Osteoblast (primary cell): ENCODE measurements around the gene PPP1R13B. TPM values are rescaled to one million over a fixed set of nuclear protein-coding genes. Genes with fewer than 3 reads are reported as not detected.
A peak's percentile ranks its signal among the peaks of the same experiment; 100 is the strongest.

Source experiments
- DNase-seq: peaks from one replicate; pipeline ENCODE4 v3.0.0; 2011; ENCODE audit warnings: low spot score, mixed read lengths; ENCODE audit not compliant: insufficient read length; ENCODE audit errors: missing footprints
- H2AFZ ChIP-seq: 2 replicates; pipeline ENCODE4 v1.6.0; 2011; ENCODE audit warnings: mild to moderate bottlenecking, low read length
- H3K27ac ChIP-seq: 2 replicates; pipeline ENCODE4 v1.5.1; 2011; ENCODE audit warnings: mild to moderate bottlenecking, low read depth, low read length, moderate library complexity
- H3K27me3 ChIP-seq: 2 replicates; pipeline ENCODE4 v1.6.0; 2012; ENCODE audit warnings: mild to moderate bottlenecking, control low read depth, inconsistent platforms, low read length, moderate library complexity; ENCODE audit not compliant: insufficient read depth
- H3K36me3 ChIP-seq: 2 replicates; pipeline ENCODE4 v1.5.1; 2011; ENCODE audit warnings: mild to moderate bottlenecking, low read length, control low read depth, moderate library complexity; ENCODE audit not compliant: insufficient read depth
- H3K4me1 ChIP-seq: 2 replicates; pipeline ENCODE4 v1.5.1; 2011; ENCODE audit warnings: mild to moderate bottlenecking, low read length, control low read depth, moderate library complexity; ENCODE audit not compliant: insufficient read depth
- H3K4me2 ChIP-seq: 2 replicates; pipeline ENCODE4 v1.6.0; 2011; ENCODE audit warnings: mild to moderate bottlenecking, low read length; ENCODE audit not compliant: insufficient read depth
- H3K4me3 ChIP-seq: fragments of 200-600 bp; sonication (generic); 3 replicates; pipeline ENCODE4 v1.5.1; 2012; ENCODE audit warnings: mild to moderate bottlenecking, low read length, inconsistent platforms; ENCODE audit not compliant: insufficient read depth
- H3K79me2 ChIP-seq: 2 replicates; pipeline ENCODE4 v1.6.0; 2012; ENCODE audit warnings: mild to moderate bottlenecking, low read length, control low read depth, inconsistent platforms; ENCODE audit not compliant: insufficient read depth
- H3K9me3 ChIP-seq: 2 replicates; pipeline ENCODE4 v1.5.1; 2011; ENCODE audit warnings: low read depth, low read length, control low read depth
- H4K20me1 ChIP-seq: 2 replicates; pipeline ENCODE4 v1.6.0; 2012; ENCODE audit warnings: mild to moderate bottlenecking, low read length, control low read depth; ENCODE audit not compliant: insufficient read depth
- total RNA-seq: library from RNA; depleted of rRNA; stranded (reverse); fragments of >200 nt; gene quantifications from 2 replicates; pipeline ENCODE4 v1.2.3, GENCODE V29; 2012
- TF ChIP-seq, protein P1 (sequence below): IDR thresholded peaks from 2 replicates; pipeline ENCODE4 v1.5.1; 2011; ENCODE audit warnings: mild to moderate bottlenecking, low read depth, low read length, moderate library complexity; ENCODE audit errors: extremely low read depth

PPP1R13B gene
- total RNA-seq, 1 donor, result 3.3 TPM

DNA sequence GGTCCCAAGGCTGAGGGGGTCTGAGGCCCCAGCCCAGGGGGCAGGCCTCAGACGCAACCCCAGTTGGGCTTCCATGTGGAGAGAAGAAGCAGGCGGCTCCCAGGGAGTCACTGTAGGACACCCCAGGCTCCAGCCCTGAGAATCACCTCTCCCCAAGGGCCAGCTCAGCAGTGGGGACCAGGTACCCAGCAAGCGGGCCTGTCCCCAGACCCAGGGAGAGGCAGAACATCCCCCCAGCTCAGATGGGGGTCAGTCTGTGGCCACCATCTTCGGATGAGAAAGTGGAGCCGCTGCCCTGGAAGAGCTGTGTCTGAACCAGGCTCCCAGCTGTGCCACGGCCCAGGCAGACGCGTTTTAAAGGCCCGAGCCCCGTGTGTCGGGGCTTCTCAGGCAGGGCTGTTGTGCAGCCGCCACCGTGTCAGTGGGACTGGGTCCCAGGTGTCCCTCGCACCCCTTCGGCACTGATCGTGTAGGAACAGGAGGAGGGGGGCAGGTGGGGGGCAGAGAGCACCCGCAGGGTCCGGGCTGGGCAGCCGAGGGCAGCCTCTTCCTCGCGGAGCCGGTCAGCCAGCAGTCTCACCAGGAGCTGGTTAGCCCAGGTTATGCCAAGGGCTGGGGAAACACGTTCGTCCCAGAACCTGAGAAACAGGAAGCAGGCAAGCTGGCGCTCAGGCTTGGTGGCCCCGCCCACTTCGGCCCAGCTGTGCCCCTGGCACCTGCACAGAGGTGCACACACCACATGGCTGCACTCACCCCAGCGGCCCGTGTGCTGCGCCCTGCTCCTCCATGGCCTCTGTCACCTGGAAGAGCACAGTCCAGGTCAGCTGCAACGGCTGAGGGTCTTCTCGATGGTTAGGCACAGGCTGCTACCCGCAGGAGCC is 148.8 kb downstream of the PPP1R13B start:
- no peak overlapping the region for H3K4me2 ChIP-seq
- peaks cover 66% of the 10 kb centered on the region for H3K36me3 ChIP-seq

DNA sequence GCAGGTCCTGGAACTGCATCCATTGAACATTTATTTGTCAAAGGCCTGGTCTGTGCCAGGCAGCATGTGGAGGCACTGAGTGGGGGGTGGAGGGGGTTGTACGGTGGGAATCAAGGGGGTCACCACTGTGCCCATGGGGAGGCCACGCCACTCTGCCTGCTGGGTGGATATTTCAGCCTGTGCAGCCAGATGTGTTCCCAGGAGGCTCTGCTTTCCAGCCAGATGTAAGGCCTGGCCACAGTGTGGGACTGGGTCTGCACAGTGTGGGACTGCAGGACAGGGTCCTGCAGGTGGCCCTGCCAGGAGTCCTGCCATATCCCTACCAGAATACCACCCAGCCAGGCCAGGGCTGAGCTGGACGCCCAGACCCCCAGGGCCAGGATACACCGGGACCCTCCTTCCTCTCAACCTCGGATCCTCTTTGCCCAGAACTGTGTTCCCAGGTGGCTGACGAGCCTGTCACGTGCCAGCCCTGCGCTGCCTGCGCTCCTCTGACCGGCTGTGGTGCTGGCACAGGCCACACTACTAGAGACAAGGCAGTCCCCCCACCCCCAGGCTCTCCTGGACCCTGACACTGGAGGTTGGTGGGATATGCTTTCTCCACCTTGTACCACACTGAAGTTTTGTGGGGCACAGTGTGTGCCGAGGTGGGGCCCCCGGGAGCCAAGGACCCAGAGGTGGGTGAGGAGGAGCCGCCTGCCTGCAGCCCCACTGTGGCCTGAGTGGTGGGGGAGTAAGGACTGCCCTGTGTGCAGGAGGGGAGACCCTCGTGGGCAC is 149.6 kb downstream of the PPP1R13B start:
- H3K79me2 ChIP-seq, result peaks cover 68% of the 10 kb centered on the region
- H4K20me1 ChIP-seq, result peaks cover 12% of the 10 kb centered on the region
- H3K4me2 ChIP-seq, result no peak overlapping the region
- no peaks in the 10 kb centered on the region for H3K27me3 ChIP-seq
- peak; percentile 83 for DNase-seq
- peaks cover 70% of the 10 kb centered on the region for H3K36me3 ChIP-seq
- TF ChIP-seq, protein P1, sequence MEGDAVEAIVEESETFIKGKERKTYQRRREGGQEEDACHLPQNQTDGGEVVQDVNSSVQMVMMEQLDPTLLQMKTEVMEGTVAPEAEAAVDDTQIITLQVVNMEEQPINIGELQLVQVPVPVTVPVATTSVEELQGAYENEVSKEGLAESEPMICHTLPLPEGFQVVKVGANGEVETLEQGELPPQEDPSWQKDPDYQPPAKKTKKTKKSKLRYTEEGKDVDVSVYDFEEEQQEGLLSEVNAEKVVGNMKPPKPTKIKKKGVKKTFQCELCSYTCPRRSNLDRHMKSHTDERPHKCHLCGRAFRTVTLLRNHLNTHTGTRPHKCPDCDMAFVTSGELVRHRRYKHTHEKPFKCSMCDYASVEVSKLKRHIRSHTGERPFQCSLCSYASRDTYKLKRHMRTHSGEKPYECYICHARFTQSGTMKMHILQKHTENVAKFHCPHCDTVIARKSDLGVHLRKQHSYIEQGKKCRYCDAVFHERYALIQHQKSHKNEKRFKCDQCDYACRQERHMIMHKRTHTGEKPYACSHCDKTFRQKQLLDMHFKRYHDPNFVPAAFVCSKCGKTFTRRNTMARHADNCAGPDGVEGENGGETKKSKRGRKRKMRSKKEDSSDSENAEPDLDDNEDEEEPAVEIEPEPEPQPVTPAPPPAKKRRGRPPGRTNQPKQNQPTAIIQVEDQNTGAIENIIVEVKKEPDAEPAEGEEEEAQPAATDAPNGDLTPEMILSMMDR, result no peak
- no peak overlapping the region for H3K27ac ChIP-seq
- no peak overlapping the region for H2AFZ ChIP-seq
- no peaks in the 10 kb centered on the region for H3K9me3 ChIP-seq
- no peaks in the 10 kb centered on the region for H3K4me1 ChIP-seq
- no peak overlapping the region for H3K4me3 ChIP-seq

More for the DNA sequence above, 148.8 kb downstream of the PPP1R13B start:
- peak; percentile 80 for DNase-seq
- H3K4me1 ChIP-seq, result no peaks in the 10 kb centered on the region
- peaks cover 15% of the 10 kb centered on the region for H4K20me1 ChIP-seq
- H3K27ac ChIP-seq, result no peak overlapping the region
- peaks cover 60% of the 10 kb centered on the region for H3K79me2 ChIP-seq
- H3K9me3 ChIP-seq, result no peaks in the 10 kb centered on the region
- H3K4me3 ChIP-seq, result no peak overlapping the region
- TF ChIP-seq, protein P1, result no peak
- H3K27me3 ChIP-seq, result no peaks in the 10 kb centered on the region
- H2AFZ ChIP-seq, result no peak overlapping the region

DNA sequence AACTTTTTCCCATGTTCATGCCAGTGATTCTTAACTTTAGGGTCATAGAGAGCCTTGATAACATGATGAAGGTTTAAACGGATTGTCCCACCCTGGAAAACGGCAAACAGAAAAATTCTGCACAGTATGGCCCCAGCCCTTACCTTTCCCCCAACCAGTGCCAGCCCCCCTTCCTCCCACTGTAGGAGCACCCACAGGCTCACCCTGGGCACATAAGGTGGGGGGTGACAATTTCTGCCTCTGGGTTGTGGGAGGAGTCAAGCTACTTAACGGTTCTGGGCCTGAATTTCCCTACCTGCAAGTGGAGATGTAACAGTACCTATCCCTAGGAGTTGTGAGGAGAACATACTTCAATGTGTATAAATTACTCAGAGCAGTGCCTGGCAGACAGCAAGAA is 150.2 kb downstream of the PPP1R13B start:
- peak; percentile 73 for DNase-seq
- H3K27ac ChIP-seq, result peak overlapping the region; percentile 15
- no peaks in the 10 kb centered on the region for H3K27me3 ChIP-seq
- H3K79me2 ChIP-seq, result peaks cover 74% of the 10 kb centered on the region
- peaks cover 70% of the 10 kb centered on the region for H3K36me3 ChIP-seq
- H2AFZ ChIP-seq, result no peak overlapping the region
- H3K4me2 ChIP-seq, result no peak overlapping the region
- peaks cover 10% of the 10 kb centered on the region for H4K20me1 ChIP-seq
- no peaks in the 10 kb centered on the region for H3K9me3 ChIP-seq
- H3K4me3 ChIP-seq, result no peak overlapping the region
- H3K4me1 ChIP-seq, result no peaks in the 10 kb centered on the region
- TF ChIP-seq, protein P1, result no peak
